Measurements from ENCODE around the gene ZNF532. TPM values are rescaled to one million over a fixed set of nuclear protein-coding genes. Genes with fewer than 3 reads are reported as not detected.

Gene ZNF532
- total and polyA plus RNA-seq, 8 donors = 5.7 to 21.2 (median 8.8) TPM

DNA sequence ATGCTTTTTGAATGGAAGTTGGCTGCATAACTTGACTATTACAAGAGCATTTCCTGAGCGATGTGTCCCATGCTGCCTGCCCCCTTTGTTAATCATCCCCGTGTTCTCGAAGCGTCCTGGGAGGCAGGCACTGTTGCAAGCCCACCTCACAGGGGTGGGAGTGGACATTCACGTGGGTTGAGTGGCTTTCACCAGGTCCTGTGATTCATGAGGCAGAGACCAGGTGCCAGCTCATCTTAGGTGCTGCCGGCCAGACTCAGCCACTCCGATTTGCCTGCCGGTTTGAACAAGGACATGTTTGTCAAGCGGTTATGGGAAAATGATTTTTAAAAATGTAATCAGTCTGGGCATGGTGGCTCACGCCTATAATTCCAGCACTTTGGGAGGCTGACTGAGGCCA lies 112.5 kb downstream of the ZNF532 start:
- no peaks in the 10 kb centered on the region for H3K27me3 ChIP-seq
- intact Hi-C loops (cut with DNase I) = no loop called here
- no peak for FAIRE-seq
- DNase-seq = no peak
- no peaks in the 10 kb centered on the region for H3K36me3 ChIP-seq
- H3K4me3 ChIP-seq = no peak overlapping the region
- WGBS, 2 donors = 71 to 76% methylated on average over 10 of the region's 10 CpGs
- H3K9me3 ChIP-seq = no peaks in the 10 kb centered on the region
- TF ChIP-seq CTCF (IDR thresholded peaks at IDR 0.05) = no peak
- H3K27ac ChIP-seq = peak overlapping the region in 2 of 4 donors; percentile 19 to 41
- ATAC-seq = peak in 1 of 4 donors; percentile 20
- peaks cover 0 to 2% (median 0%) of the 10 kb centered on the region in 3 donors for H3K4me1 ChIP-seq

DNA sequence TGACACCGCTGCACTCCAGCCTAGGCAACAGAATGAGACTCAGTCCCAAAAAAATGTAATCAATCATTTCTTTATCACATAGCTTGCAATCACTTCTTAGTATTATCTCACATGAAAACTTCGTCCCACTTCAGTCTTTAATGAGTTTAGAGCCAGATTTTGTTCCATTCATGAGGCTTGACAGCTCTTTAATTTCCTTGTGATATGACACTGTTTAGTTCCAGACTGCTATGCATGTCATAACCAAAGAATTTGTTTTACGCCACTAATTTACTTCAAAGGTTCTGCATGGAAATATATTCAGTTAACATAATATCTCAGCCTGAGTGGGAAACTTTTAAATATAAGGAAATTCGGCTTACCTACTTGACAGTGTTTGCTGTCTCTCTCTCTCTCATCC lies 113.1 kb downstream of the ZNF532 start:
- Histone ChIP-seq H3K27ac (peak overlapping the region in 2 of 4 donors; percentile 19 to 41), H3K9me3 (no peaks in the 10 kb centered on the region), H3K4me3 (no peak overlapping the region), H3K36me3 (no peaks in the 10 kb centered on the region), H3K4me1 (peaks cover 0 to 2% (median 0%) of the 10 kb centered on the region in 3 donors), H3K27me3 (no peaks in the 10 kb centered on the region)
- no peak for TF ChIP-seq CTCF (IDR thresholded peaks at IDR 0.05)
- peak in 1 of 4 donors; percentile 43 for ATAC-seq
- 54 to 56% methylated on average over 4 of the region's 4 CpGs for WGBS, 2 donors
- intact Hi-C loops (cut with DNase I) = no loop called here
- FAIRE-seq = no peak
- DNase-seq = no peak

DNA sequence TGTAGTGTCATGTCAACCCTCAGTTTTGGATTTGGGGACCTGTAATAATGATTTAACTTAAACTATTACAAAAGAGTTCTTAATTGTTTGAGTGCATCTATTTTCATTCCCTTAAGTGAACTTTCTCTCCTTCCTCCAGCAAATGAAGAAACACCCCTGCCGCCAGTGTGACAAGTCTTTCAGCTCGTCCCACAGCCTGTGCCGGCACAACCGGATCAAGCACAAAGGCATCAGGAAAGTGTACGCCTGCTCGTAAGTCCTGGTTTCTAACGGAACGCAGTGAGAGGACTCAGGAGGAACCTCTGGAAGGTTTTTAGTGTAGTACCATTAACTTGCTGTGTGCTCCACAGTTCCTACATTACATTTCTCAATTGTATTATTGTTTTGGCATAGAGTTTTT lies 114.2 kb downstream of the ZNF532 start:
- intact Hi-C loops (cut with DNase I) = no loop called here
- DNase-seq = no peak
- ATAC-seq = no peak
- Histone ChIP-seq H3K4me3 (no peak overlapping the region), H3K9me3 (no peaks in the 10 kb centered on the region), H3K36me3 (no peaks in the 10 kb centered on the region), H3K27ac (no peak overlapping the region), H3K27me3 (no peaks in the 10 kb centered on the region), H3K4me1 (peaks cover 0 to 2% (median 0%) of the 10 kb centered on the region in 3 donors)
- TF ChIP-seq CTCF (IDR thresholded peaks at IDR 0.05) = no peak
- FAIRE-seq = no peak
- WGBS, 2 donors = 86 to 93% methylated on average over 8 of the region's 8 CpGs

GRCh38 chr18:58979615-58980014 lies 114.9 kb downstream of the ZNF532 start:
- FAIRE-seq (no peak), ATAC-seq (no peak), DNase-seq (no peak)
- intact Hi-C loops (cut with DNase I) = no loop called here
- H3K27me3 ChIP-seq = no peaks in the 10 kb centered on the region
- H3K9me3 ChIP-seq = no peaks in the 10 kb centered on the region
- H3K4me1 ChIP-seq = peaks cover 0 to 2% (median 0%) of the 10 kb centered on the region in 3 donors
- no peak overlapping the region for H3K27ac ChIP-seq
- WGBS, 2 donors = 73 to 80% methylated on average over 6 of the region's 6 CpGs
- no peaks in the 10 kb centered on the region for H3K36me3 ChIP-seq
- H3K4me3 ChIP-seq = no peak overlapping the region
- no peak for TF ChIP-seq CTCF (IDR thresholded peaks at IDR 0.05)

GRCh38 chr18:58980991-58981390 lies 116.3 kb downstream of the ZNF532 start:
- no peak overlapping the region for H3K4me3 ChIP-seq
- 81% methylated on average over 4 of the region's 4 CpGs for WGBS, 2 donors
- no peak for FAIRE-seq
- no peak for TF ChIP-seq CTCF (IDR thresholded peaks at IDR 0.05)
- no peaks in the 10 kb centered on the region for H3K9me3 ChIP-seq
- no peak overlapping the region for H3K27ac ChIP-seq
- intact Hi-C loops (cut with DNase I) = no loop called here
- H3K27me3 ChIP-seq = no peaks in the 10 kb centered on the region
- no peaks in the 10 kb centered on the region for H3K36me3 ChIP-seq
- peaks cover 0 to 2% (median 0%) of the 10 kb centered on the region in 3 donors for H3K4me1 ChIP-seq
- no peak for DNase-seq
- ATAC-seq = no peak
